Neural progenitor cell (in vitro differentiated cells): ENCODE results near the gene FSTL4.

ENCODE experiments used
- EZH2 ChIP-seq: fragments of 200-600 bp; sonication (generic); IDR thresholded peaks from 2 replicates; pipeline ENCODE4 v1.6.1; 2017; ENCODE audit warnings: antibody characterized with exemption, mild to moderate bottlenecking, moderate library complexity
- EZH2phosphoT487 ChIP-seq: fragments of 200-600 bp; sonication (generic); IDR thresholded peaks from 2 replicates; pipeline ENCODE4 v1.6.1; 2017; ENCODE audit warnings: antibody characterized with exemption
- TF ChIP-seq, protein P1 (sequence below): fragments of 200-600 bp; sonication (generic); IDR thresholded peaks from 2 replicates; pipeline ENCODE4 v1.5.1; 2017; ENCODE audit warnings: antibody characterized with exemption, mild to moderate bottlenecking

DNA sequence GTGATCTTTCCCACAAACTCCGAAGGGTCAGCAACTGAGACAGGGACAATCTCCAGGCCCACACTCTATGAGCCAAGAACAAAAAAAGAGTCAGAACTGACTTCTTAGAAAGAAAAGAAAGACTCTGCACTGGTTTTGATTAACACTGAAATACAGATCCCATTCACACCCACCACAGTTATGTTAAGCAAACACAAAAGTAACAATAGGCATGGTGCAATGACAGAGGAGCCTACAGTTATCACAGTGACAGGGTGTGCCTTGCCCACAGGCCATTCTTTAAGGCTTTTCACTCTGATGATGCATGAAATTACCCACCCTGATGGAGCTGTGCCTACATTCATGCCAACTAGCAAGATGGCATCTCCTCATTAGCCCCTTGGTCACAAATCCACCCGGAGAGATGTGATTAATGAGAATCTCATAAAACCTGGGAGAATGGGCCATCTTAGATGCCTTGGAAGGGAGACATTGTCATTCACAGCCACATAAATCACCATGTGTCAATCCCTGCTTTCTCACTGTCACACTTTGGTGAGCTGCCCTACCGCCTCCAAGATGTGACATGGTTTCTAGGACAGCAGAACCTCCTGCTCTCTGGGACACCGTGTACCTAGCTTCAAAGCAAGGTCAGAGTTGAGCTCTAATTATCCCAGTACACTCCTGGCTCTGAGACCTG lies 27.6 kb upstream of the FSTL4 start:
- TF ChIP-seq, protein P1, sequence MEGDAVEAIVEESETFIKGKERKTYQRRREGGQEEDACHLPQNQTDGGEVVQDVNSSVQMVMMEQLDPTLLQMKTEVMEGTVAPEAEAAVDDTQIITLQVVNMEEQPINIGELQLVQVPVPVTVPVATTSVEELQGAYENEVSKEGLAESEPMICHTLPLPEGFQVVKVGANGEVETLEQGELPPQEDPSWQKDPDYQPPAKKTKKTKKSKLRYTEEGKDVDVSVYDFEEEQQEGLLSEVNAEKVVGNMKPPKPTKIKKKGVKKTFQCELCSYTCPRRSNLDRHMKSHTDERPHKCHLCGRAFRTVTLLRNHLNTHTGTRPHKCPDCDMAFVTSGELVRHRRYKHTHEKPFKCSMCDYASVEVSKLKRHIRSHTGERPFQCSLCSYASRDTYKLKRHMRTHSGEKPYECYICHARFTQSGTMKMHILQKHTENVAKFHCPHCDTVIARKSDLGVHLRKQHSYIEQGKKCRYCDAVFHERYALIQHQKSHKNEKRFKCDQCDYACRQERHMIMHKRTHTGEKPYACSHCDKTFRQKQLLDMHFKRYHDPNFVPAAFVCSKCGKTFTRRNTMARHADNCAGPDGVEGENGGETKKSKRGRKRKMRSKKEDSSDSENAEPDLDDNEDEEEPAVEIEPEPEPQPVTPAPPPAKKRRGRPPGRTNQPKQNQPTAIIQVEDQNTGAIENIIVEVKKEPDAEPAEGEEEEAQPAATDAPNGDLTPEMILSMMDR = no peak
- TF ChIP-seq EZH2 (no peak), EZH2phosphoT487 (no peak)
